Activated naive CD4-positive, alpha-beta T cell treated with anti-CD3 and anti-CD28 coated beads, Interleukin-2, amount 10 ng/mL, durations not matched to agents 7 days and 5 days (primary cell): ENCODE results near the gene SLC38A4.

ENCODE experiments used
- CTCF ChIA-PET: fragments of 350-600 bp; sonication (Branson Sonifier 250); formaldehyde crosslinking; loops from one replicate; lab custom pipeline; 2021; ENCODE audit warnings: antibody characterized with exemption; lab: Charles Lee
- DNase-seq: peaks from one replicate; pipeline ENCODE4 v3.0.0-alpha.2; 2020
- H3K27ac Mint-ChIP-seq: one replicate; pipeline ENCODE4 v1.8.0; 2021; ENCODE audit warnings: mild to moderate bottlenecking, moderate library complexity, mixed read lengths
- H3K27me3 Mint-ChIP-seq: one replicate; pipeline ENCODE4 v1.8.0; 2021; ENCODE audit warnings: mild to moderate bottlenecking, mixed read lengths
- H3K36me3 Mint-ChIP-seq: one replicate; pipeline ENCODE4 v1.8.0; 2021; ENCODE audit warnings: mixed read lengths
- H3K4me1 Mint-ChIP-seq: one replicate; pipeline ENCODE4 v1.8.0; 2021; ENCODE audit warnings: mixed read lengths
- H3K4me3 Mint-ChIP-seq: one replicate; pipeline ENCODE4 v1.8.0; 2021; ENCODE audit warnings: mild to moderate bottlenecking, moderate library complexity, mixed read lengths
- H3K9me3 Mint-ChIP-seq: one replicate; pipeline ENCODE4 v1.8.0; 2021; ENCODE audit warnings: mixed read lengths

Gene SLC38A4

GRCh38 chr12:46801293-46801692, 24.5 kb downstream of the SLC38A4 start:
- CTCF ChIA-PET: interaction anchor here (1.1 kb wide), 1 partner anchor 676 kb away, joined by 3 read pairs; no protein-coding TSS in a partner anchor
- Mint-ChIP-seq H3K27ac (no peak overlapping the region), H3K4me3 (no peak overlapping the region), H3K4me1 (no peaks in the 10 kb centered on the region), H3K27me3 (no peaks in the 10 kb centered on the region), H3K36me3 (no peaks in the 10 kb centered on the region), H3K9me3 (no peaks in the 10 kb centered on the region)
- DNase-seq: no peak

GRCh38 chr12:46800160-46800559, 25.6 kb downstream of the SLC38A4 start:
- no peaks in the 10 kb centered on the region for H3K36me3 Mint-ChIP-seq
- H3K27ac Mint-ChIP-seq: no peak overlapping the region
- DNase-seq: no peak
- H3K4me3 Mint-ChIP-seq: no peak overlapping the region
- no peaks in the 10 kb centered on the region for H3K4me1 Mint-ChIP-seq
- H3K27me3 Mint-ChIP-seq: no peaks in the 10 kb centered on the region
- no peaks in the 10 kb centered on the region for H3K9me3 Mint-ChIP-seq
- CTCF ChIA-PET: no interaction called here

GRCh38 chr12:46798648-46799047, 27.1 kb downstream of the SLC38A4 start:
- Mint-ChIP-seq H3K9me3 (no peaks in the 10 kb centered on the region), H3K36me3 (no peaks in the 10 kb centered on the region), H3K4me3 (no peak overlapping the region), H3K4me1 (peaks cover 7% of the 10 kb centered on the region), H3K27ac (no peak overlapping the region), H3K27me3 (no peaks in the 10 kb centered on the region)
- CTCF ChIA-PET: no interaction called here
- no peak for DNase-seq

- H3K27me3 Mint-ChIP-seq: no peaks in the 10 kb centered on the region
- CTCF ChIA-PET: no interaction called here
- no peak overlapping the region for H3K4me3 Mint-ChIP-seq
These were observed 27.7 kb downstream of the SLC38A4 start for GRCh38 chr12:46798056-46798455.

GRCh38 chr12:46795988-46796387, 29.8 kb downstream of the SLC38A4 start:
- H3K4me1 Mint-ChIP-seq: peaks cover 7% of the 10 kb centered on the region
- H3K27ac Mint-ChIP-seq: no peak overlapping the region
- CTCF ChIA-PET: interaction anchor here (0.8 kb wide), 1 partner anchor 669 kb away, joined by 3 read pairs; no protein-coding TSS in a partner anchor
- H3K36me3 Mint-ChIP-seq: no peaks in the 10 kb centered on the region
- no peak for DNase-seq
- H3K27me3 Mint-ChIP-seq: no peaks in the 10 kb centered on the region
- H3K9me3 Mint-ChIP-seq: no peaks in the 10 kb centered on the region
- no peak overlapping the region for H3K4me3 Mint-ChIP-seq

More at GRCh38 chr12:46798056-46798455, 27.7 kb downstream of the SLC38A4 start:
- H3K27ac Mint-ChIP-seq: no peak overlapping the region
- H3K9me3 Mint-ChIP-seq: no peaks in the 10 kb centered on the region
- no peak for DNase-seq
- no peaks in the 10 kb centered on the region for H3K36me3 Mint-ChIP-seq
- H3K4me1 Mint-ChIP-seq: peaks cover 7% of the 10 kb centered on the region

- H3K9me3 Mint-ChIP-seq: no peaks in the 10 kb centered on the region
- no peak overlapping the region for H3K27ac Mint-ChIP-seq
- CTCF ChIA-PET: interaction anchor here (0.6 to 1.2 kb wide), 2 partner anchors 190 to 314 kb away, joined by 4 to 6 read pairs; no protein-coding TSS in a partner anchor
- H3K4me1 Mint-ChIP-seq: peaks cover 7% of the 10 kb centered on the region
- no peaks in the 10 kb centered on the region for H3K36me3 Mint-ChIP-seq
- no peak overlapping the region for H3K4me3 Mint-ChIP-seq
- no peaks in the 10 kb centered on the region for H3K27me3 Mint-ChIP-seq
- DNase-seq: no peak
These were observed 31.1 kb downstream of the SLC38A4 start for GRCh38 chr12:46794593-46795190.

- CTCF ChIA-PET: no interaction called here
- no peaks in the 10 kb centered on the region for H3K36me3 Mint-ChIP-seq
- no peaks in the 10 kb centered on the region for H3K27me3 Mint-ChIP-seq
- peaks cover 7% of the 10 kb centered on the region for H3K4me1 Mint-ChIP-seq
- H3K27ac Mint-ChIP-seq: no peak overlapping the region
- DNase-seq: no peak
- no peak overlapping the region for H3K4me3 Mint-ChIP-seq
- no peaks in the 10 kb centered on the region for H3K9me3 Mint-ChIP-seq
These were observed 32.9 kb downstream of the SLC38A4 start for GRCh38 chr12:46792925-46793324.

GRCh38 chr12:46790066-46790465, 35.7 kb downstream of the SLC38A4 start:
- H3K9me3 Mint-ChIP-seq: no peaks in the 10 kb centered on the region
- no peak for DNase-seq
- H3K27me3 Mint-ChIP-seq: no peaks in the 10 kb centered on the region
- peaks cover 7% of the 10 kb centered on the region for H3K4me1 Mint-ChIP-seq
- CTCF ChIA-PET: no interaction called here
- no peaks in the 10 kb centered on the region for H3K36me3 Mint-ChIP-seq
- no peak overlapping the region for H3K27ac Mint-ChIP-seq
- no peak overlapping the region for H3K4me3 Mint-ChIP-seq

GRCh38 chr12:46788072-46788887, 37.5 kb downstream of the SLC38A4 start:
- CTCF ChIA-PET: no interaction called here
- no peaks in the 10 kb centered on the region for H3K9me3 Mint-ChIP-seq
- H3K36me3 Mint-ChIP-seq: no peaks in the 10 kb centered on the region
- H3K4me3 Mint-ChIP-seq: no peak overlapping the region
- H3K4me1 Mint-ChIP-seq: no peaks in the 10 kb centered on the region
- H3K27me3 Mint-ChIP-seq: no peaks in the 10 kb centered on the region
- H3K27ac Mint-ChIP-seq: no peak overlapping the region
- no peak for DNase-seq

GRCh38 chr12:46787496-46788055, 38.2 kb downstream of the SLC38A4 start:
- DNase-seq: no peak
- Mint-ChIP-seq H3K27me3 (no peaks in the 10 kb centered on the region), H3K36me3 (no peaks in the 10 kb centered on the region), H3K4me1 (no peaks in the 10 kb centered on the region), H3K27ac (no peak overlapping the region), H3K4me3 (no peak overlapping the region), H3K9me3 (no peaks in the 10 kb centered on the region)
- CTCF ChIA-PET: no interaction called here

- CTCF ChIA-PET: no interaction called here
- Mint-ChIP-seq H3K4me3 (no peak overlapping the region), H3K27me3 (no peaks in the 10 kb centered on the region), H3K9me3 (no peaks in the 10 kb centered on the region), H3K27ac (no peak overlapping the region), H3K4me1 (no peaks in the 10 kb centered on the region), H3K36me3 (no peaks in the 10 kb centered on the region)
- no peak for DNase-seq
These were observed 39.0 kb downstream of the SLC38A4 start for GRCh38 chr12:46786774-46787173.

- H3K27ac Mint-ChIP-seq: no peak overlapping the region
- H3K27me3 Mint-ChIP-seq: no peaks in the 10 kb centered on the region
- H3K9me3 Mint-ChIP-seq: no peaks in the 10 kb centered on the region
- H3K4me1 Mint-ChIP-seq: no peaks in the 10 kb centered on the region
- H3K36me3 Mint-ChIP-seq: no peaks in the 10 kb centered on the region
- no peak for DNase-seq
- CTCF ChIA-PET: no interaction called here
- no peak overlapping the region for H3K4me3 Mint-ChIP-seq
These were observed 40.4 kb downstream of the SLC38A4 start for GRCh38 chr12:46785382-46785781.

- H3K4me3 Mint-ChIP-seq: no peak overlapping the region
- H3K9me3 Mint-ChIP-seq: no peaks in the 10 kb centered on the region
- CTCF ChIA-PET: no interaction called here
- H3K36me3 Mint-ChIP-seq: no peaks in the 10 kb centered on the region
- DNase-seq: no peak
- H3K4me1 Mint-ChIP-seq: no peaks in the 10 kb centered on the region
- no peaks in the 10 kb centered on the region for H3K27me3 Mint-ChIP-seq
- H3K27ac Mint-ChIP-seq: no peak overlapping the region
These were observed 41.9 kb downstream of the SLC38A4 start for GRCh38 chr12:46783871-46784270.

GRCh38 chr12:46779879-46780278, 45.9 kb downstream of the SLC38A4 start:
- Mint-ChIP-seq H3K4me1 (no peaks in the 10 kb centered on the region), H3K9me3 (no peaks in the 10 kb centered on the region), H3K4me3 (no peak overlapping the region), H3K27me3 (no peaks in the 10 kb centered on the region), H3K27ac (no peak overlapping the region), H3K36me3 (no peaks in the 10 kb centered on the region)
- no peak for DNase-seq
- CTCF ChIA-PET: interaction anchor here (1.0 kb wide), 1 partner anchor 34 kb away, joined by 3 read pairs; no protein-coding TSS in a partner anchor
